IPS-18c (cell line): ENCODE measurements around the gene PPP2R2B.

ENCODE experiments used
- H3K4me3 ChIP-seq: 2 replicates; pipeline ENCODE4 v1.7.0; 2013; ENCODE audit warnings: low read depth, mild to moderate bottlenecking, low read length, moderate library complexity; ENCODE audit not compliant: insufficient read depth
- H3K9me3 ChIP-seq: one replicate; pipeline ENCODE4 v1.6.1; 2013; ENCODE audit warnings: mild to moderate bottlenecking, low read length, moderate library complexity; ENCODE audit not compliant: control insufficient read depth, insufficient read depth

The PPP2R2B gene

DNA sequence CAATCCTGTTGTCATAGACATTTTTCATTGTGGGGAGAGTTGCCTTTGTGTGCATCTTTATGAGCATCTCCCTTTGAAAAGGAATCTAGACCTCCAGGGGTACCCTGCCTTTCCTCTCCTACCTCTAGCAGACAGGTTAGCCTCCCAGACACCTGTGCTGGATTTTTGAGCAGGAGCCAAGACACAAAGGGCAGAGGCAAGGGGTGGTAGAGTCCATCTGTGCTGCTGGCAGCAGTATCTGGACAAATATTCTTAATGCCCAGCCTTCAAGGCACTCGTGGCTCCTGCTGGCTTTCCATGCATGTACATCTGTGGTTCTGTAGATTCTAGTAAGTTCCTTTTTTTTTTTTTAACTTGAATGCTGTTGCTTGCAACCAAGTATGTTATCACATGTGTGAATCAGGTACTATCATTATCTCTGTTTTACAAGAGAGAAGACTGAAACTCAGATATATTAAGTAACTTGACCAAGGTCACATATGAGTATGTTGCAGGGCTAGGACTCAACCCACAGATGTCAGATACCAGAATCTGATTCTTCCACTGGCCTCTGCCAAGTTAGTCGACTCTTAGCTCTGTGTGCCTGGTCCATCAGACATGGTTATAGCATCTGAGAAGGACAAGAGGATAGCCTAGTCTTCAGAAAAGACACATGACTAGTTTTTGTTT lies 329.6 kb downstream of the PPP2R2B start:
- Histone ChIP-seq H3K4me3 (no peak overlapping the region), H3K9me3 (no peaks in the 10 kb centered on the region)

DNA sequence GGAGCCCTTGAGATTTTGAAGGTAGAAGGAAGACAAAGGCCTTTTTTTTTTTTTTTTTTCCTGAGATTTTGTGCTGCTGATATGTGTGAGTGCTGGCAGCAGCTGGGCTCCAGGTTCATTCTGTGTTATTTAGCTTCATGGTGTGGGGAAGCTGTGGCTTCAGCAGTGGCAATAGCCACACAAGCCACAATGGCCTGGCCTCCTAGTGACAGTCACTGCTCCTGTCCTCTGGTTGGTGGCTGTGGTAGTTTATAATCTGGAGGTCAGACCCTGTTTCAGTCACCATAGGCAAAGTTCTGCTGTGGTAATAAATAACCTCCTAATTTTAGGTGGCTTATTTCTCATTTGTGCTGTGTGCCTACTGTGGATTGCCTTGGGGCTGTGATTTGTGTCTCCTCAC lies 334.3 kb downstream of the PPP2R2B start:
- Histone ChIP-seq H3K9me3 (no peaks in the 10 kb centered on the region), H3K4me3 (no peak overlapping the region)

DNA sequence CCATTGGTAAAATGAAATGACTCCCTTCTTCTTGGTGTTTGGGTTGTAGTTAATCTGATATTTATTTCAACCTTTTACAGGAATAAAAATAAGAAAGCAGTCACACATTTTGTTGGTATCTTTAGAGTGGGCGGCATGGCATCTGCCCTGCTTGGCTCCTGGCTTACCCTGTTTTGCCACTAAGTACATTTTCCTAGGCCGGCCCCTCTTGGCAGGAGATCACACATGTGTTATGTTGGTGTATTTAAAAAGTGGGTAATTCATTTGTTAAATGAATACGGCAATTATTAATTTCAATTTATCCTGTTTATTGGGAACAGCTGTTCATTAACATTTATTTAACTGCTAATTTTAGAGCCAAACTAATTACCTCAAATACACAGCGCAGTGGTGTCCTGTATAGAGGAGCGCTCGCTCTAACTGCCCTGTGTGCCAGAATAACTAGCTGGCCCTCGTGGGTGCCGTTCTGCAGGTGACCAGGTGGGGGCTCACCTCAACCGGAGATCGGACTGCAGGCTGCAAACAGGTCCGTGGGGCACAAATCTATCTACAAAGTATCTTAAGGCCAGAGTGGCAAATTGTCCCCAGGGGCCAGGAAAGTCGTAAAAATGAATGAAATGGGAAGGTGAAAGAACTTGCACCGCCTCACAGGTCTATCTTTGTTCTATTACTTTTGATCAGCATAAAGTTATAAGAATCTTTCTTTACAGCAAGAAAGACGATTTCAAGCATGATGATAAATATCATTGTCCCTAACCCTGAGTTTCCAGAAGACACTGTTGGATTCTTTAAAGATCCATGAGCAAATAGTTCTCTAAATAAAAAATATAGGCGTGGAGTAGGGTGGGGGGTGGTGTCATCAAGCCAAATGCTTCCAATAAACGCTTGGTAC lies 336.4 kb downstream of the PPP2R2B start:
- Histone ChIP-seq H3K9me3 (no peaks in the 10 kb centered on the region), H3K4me3 (no peak overlapping the region)

DNA sequence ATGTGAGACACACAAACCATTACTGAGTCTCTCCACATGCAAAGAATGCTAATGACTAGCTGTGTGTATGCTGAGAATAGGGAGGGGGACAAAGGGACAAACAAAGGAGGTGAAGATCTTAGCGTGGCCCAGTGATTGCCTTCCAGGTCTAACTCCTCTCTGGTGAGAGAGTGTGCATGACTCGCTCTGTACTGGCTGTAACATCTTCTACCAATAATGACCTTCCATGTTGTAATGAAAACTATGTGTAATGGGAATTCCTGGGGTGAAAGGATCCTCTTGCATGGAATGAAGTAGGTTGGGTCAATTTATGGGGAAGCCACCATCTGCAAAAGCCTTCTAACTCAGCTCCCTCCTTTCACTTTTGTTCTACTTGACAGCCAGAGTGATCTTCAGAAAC lies 338.1 kb downstream of the PPP2R2B start:
- Histone ChIP-seq H3K4me3 (no peak overlapping the region), H3K9me3 (no peaks in the 10 kb centered on the region)

DNA sequence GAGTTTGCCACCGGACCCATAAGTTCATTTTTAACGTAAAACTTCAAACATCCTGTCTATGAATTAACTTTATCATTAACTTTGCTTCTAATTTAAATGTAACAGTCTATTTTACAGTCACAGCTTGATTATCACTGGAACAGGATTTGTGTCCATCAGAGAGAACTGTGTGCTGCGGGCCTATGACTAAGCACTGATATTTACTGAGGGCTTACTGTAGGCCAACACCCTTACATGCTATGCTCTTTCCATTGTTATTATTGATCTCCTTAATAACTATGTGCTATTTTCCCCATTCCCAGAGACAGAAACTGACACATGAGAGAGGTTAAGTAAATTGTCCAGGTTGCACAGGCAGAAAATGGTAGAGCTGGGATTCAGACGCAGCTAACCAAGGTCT lies 338.6 kb downstream of the PPP2R2B start:
- no peaks in the 10 kb centered on the region for H3K9me3 ChIP-seq
- no peak overlapping the region for H3K4me3 ChIP-seq

DNA sequence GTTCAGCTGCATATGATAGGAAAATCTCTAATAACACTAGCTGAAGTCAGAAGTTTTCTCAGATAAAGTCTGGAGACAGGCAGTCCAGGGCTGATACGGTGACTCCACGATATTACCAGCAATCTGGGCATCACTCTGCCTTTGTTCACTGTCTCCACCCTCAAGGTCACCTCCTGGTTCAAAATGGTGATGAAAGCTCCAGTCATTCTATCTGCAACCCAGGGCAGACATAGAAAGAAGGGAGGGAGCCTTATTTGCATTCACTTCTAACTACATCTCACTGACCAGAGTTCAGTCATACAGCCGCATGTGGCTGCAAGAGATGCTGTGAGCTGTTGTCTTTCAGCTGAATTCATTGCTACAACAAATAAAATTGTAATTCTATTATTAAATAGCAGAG lies 340.1 kb downstream of the PPP2R2B start:
- Histone ChIP-seq H3K9me3 (no peaks in the 10 kb centered on the region), H3K4me3 (no peak overlapping the region)

DNA sequence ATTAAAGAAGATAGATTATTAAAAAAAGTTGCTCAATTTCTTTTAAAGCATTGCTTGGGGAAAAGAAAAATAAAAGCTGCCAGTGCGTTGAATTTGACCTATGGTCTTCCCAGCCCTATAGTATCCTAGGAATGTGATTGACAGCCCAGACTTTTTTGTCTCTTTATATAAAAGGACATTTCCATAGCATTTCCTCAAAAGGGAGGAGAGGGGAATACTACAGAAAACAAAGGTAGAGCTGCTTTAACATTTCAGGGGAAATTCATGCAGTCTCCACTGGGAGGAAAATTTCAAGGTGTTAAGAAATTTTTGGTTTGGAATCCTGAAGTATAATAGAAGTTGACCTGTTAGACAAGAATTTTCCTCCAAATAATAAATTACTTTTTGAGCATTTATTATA lies 344.7 kb downstream of the PPP2R2B start:
- Histone ChIP-seq H3K4me3 (no peak overlapping the region), H3K9me3 (no peaks in the 10 kb centered on the region)

DNA sequence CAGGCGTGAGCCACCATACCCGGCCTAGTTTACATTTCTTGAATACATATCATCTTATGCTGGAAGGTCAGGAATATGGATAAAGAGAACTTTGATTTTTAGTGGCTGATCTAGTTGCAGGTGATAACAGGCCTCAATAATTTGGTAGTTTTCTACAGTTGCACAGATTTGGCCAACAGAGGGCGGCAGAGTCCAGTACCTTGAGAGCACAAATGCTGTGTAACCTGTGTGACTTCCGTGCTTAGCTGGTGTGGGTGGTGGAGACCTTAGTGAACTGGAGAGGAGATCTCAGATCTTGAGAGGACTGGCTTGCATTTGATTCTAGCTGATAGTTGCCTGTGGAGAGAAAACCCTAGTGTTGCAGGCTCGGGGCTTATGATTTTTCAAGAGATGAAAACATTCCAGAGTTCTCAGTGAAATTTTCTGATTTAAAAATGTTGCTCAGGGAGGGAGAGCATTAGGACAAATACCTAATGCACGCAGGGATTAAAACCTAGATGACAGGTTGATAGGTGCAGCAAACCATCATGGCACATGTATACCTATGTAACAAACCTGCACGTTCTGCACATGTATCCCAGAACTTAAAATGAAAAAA lies 345.2 kb downstream of the PPP2R2B start:
- Histone ChIP-seq H3K4me3 (no peak overlapping the region), H3K9me3 (peaks cover 2% of the 10 kb centered on the region)
